GM19351 (cell line): Measurements from ENCODE around the gene DNAJB7.
A peak's percentile ranks its signal among the peaks of the same experiment; 100 is the strongest.
"Not testable (repeated sequence)": the region's sequence is repeated elsewhere in the genome, so short reads cannot be mapped to it uniquely, and the experiment has no call there.

Experiments used
- ATAC-seq: cut with Tn5 transposase; IDR thresholded peaks from one replicate; pipeline ENCODE4 v1.9.1; 2021; ENCODE audit warnings: mild to moderate bottlenecking, moderate library complexity; ENCODE audit not compliant: unreplicated experiment

The DNAJB7 gene

GRCh38 chr22:40862013-40862412, at the start of gene DNAJB7:
Gene DNAJB7 (minus strand): TSS chr22:40862113. CDS start chr22:40861994, 119 bp downstream.
- no peak for ATAC-seq

GRCh38 chr22:40908895-40909294, 47.0 kb upstream of the DNAJB7 start:
- ATAC-seq: no peak

GRCh38 chr22:40904101-40904500, 42.2 kb upstream of the DNAJB7 start:
- no peak for ATAC-seq

- ATAC-seq: no peak
Observed at GRCh38 chr22:40898850-40899357, 37.0 kb upstream of the DNAJB7 start.

- ATAC-seq: no peak
Observed at GRCh38 chr22:40894417-40894816, 32.5 kb upstream of the DNAJB7 start.

GRCh38 chr22:40890881-40891280, 29.0 kb upstream of the DNAJB7 start:
- no peak for ATAC-seq

- no peak for ATAC-seq
Observed at GRCh38 chr22:40889116-40889515, 27.2 kb upstream of the DNAJB7 start.

GRCh38 chr22:40878922-40879321, 17.0 kb upstream of the DNAJB7 start:
- no peak for ATAC-seq

- ATAC-seq: no peak
Observed at GRCh38 chr22:40877488-40877887, 15.6 kb upstream of the DNAJB7 start.

GRCh38 chr22:40876907-40877306, 15.0 kb upstream of the DNAJB7 start:
- ATAC-seq: no peak

GRCh38 chr22:40875111-40875510, 13.2 kb upstream of the DNAJB7 start:
- ATAC-seq: no peak

GRCh38 chr22:40874016-40874415, 12.1 kb upstream of the DNAJB7 start:
- no peak for ATAC-seq

- ATAC-seq: not testable (repeated sequence)
Observed at GRCh38 chr22:40868379-40868778, 6.5 kb upstream of the DNAJB7 start.

- ATAC-seq: no peak
Observed at GRCh38 chr22:40867109-40867508, 5.2 kb upstream of the DNAJB7 start.

GRCh38 chr22:40862537-40862936, 624 bp upstream of the DNAJB7 start:
- no peak for ATAC-seq

GRCh38 chr22:40857309-40857855, 4.5 kb downstream of the DNAJB7 start:
- ATAC-seq: no peak

GRCh38 chr22:40856513-40857308, 5.2 kb downstream of the DNAJB7 start, which contains the start of the genes ST13 and XPNPEP3:
Gene ST13 (minus strand): TSS chr22:40856639. CDS start chr22:40856540, 99 bp downstream.
Gene XPNPEP3 (plus strand): TSS chr22:40857148. CDS start chr22:40857182, 34 bp downstream.
- ATAC-seq: peak; percentile 87

- peak; percentile 10 for ATAC-seq
Observed at GRCh38 chr22:40855979-40856512, 5.9 kb downstream of the DNAJB7 start.

- ATAC-seq: no peak
Observed at GRCh38 chr22:40855071-40855978, 6.6 kb downstream of the DNAJB7 start.

- no peak for ATAC-seq
Observed at GRCh38 chr22:40853961-40854360, 8.0 kb downstream of the DNAJB7 start.

- ATAC-seq: no peak
Observed at GRCh38 chr22:40853333-40853732, 8.6 kb downstream of the DNAJB7 start.
